ENCODE data around the gene PNPLA7. TPM values are rescaled to one million over a fixed set of nuclear protein-coding genes. Genes with fewer than 3 reads are reported as not detected.

The PNPLA7 gene
- total and polyA plus RNA-seq, 10 of the 15 experiments (the other 5 are each of a cell fraction or from before 2014, with no cell fraction given): 0.04 to 0.85 (median 0.19) TPM; not detected in 1

- Histone ChIP-seq H3K79me2 (ENCODE audit: control insufficient read depth, insufficient read depth, low read length) (no peaks in the 10 kb centered on the region), H3K4me2 (ENCODE audit: control insufficient read depth, insufficient read depth) (no peak overlapping the region), H2AFZ (ENCODE audit: control insufficient read depth, low read depth, low read length) (no peak overlapping the region), H3K9ac (ENCODE audit: control insufficient read depth, insufficient read depth, low read length) (no peak overlapping the region), H3K36me3 (ENCODE audit: control insufficient read depth in 2 of 2, insufficient read depth in 2 of 2, low read length in 1 of 2) (no peaks in the 10 kb centered on the region), H3K27me3 (replicated peaks in 1 of 2; ENCODE audit: control insufficient read depth in 2 of 2, insufficient read depth in 2 of 2, low read length in 1 of 2) (no peaks in the 10 kb centered on the region), H4K20me1 (ENCODE audit: control insufficient read depth, insufficient read depth) (no peaks in the 10 kb centered on the region), H3K27ac (ENCODE audit: control insufficient read depth, insufficient read depth) (no peak overlapping the region), H3K9me3 (replicated peaks; ENCODE audit: control insufficient read depth, insufficient read depth, low read length) (no peaks in the 10 kb centered on the region), H3K4me1 (ENCODE audit: control insufficient read depth, insufficient read depth, low read length) (peaks cover 21% of the 10 kb centered on the region), H3K4me3 (no peak overlapping the region)
- SMC1A ChIA-PET (ENCODE audit: uncharacterized antibody, unreplicated experiment): no interaction called here
- in situ Hi-C loops (cut with MboI) (no loop called here), intact Hi-C loops (cut with micrococcal nuclease; ENCODE audit: unreplicated experiment) (loop anchor here (10.0 kb wide), 1 partner anchor 61 kb away; no protein-coding TSS in a partner anchor)
- CTCF ChIA-PET: no interaction called here
- DNase-seq (ENCODE audit: low read depth, low spot score): no peak
- FAIRE-seq: no peak
- TF ChIP-seq TAF1 (IDR thresholded peaks at IDR 0.05; ENCODE audit: borderline replicate concordance, low read depth, low read length) (no peak), DPF2 (IDR thresholded peaks at IDR 0.05) (no peak), HCFC1 (IDR thresholded peaks at IDR 0.05; ENCODE audit: low read length) (no peak), STAT1 (conservative IDR thresholded peaks at IDR 0.05) (no peak), BACH1 (IDR thresholded peaks at IDR 0.05; ENCODE audit: borderline replicate concordance) (no peak), TARDBP (IDR thresholded peaks at IDR 0.05; ENCODE audit: borderline replicate concordance) (no peak), SIN3A (IDR thresholded peaks at IDR 0.05; ENCODE audit: low read depth, low read length) (no peak)
- TF ChIP-seq, protein P1, sequence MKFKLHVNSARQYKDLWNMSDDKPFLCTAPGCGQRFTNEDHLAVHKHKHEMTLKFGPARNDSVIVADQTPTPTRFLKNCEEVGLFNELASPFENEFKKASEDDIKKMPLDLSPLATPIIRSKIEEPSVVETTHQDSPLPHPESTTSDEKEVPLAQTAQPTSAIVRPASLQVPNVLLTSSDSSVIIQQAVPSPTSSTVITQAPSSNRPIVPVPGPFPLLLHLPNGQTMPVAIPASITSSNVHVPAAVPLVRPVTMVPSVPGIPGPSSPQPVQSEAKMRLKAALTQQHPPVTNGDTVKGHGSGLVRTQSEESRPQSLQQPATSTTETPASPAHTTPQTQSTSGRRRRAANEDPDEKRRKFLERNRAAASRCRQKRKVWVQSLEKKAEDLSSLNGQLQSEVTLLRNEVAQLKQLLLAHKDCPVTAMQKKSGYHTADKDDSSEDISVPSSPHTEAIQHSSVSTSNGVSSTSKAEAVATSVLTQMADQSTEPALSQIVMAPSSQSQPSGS (IDR thresholded peaks at IDR 0.05; ENCODE audit: low read length): no peak
- TF ChIP-seq, protein P2, sequence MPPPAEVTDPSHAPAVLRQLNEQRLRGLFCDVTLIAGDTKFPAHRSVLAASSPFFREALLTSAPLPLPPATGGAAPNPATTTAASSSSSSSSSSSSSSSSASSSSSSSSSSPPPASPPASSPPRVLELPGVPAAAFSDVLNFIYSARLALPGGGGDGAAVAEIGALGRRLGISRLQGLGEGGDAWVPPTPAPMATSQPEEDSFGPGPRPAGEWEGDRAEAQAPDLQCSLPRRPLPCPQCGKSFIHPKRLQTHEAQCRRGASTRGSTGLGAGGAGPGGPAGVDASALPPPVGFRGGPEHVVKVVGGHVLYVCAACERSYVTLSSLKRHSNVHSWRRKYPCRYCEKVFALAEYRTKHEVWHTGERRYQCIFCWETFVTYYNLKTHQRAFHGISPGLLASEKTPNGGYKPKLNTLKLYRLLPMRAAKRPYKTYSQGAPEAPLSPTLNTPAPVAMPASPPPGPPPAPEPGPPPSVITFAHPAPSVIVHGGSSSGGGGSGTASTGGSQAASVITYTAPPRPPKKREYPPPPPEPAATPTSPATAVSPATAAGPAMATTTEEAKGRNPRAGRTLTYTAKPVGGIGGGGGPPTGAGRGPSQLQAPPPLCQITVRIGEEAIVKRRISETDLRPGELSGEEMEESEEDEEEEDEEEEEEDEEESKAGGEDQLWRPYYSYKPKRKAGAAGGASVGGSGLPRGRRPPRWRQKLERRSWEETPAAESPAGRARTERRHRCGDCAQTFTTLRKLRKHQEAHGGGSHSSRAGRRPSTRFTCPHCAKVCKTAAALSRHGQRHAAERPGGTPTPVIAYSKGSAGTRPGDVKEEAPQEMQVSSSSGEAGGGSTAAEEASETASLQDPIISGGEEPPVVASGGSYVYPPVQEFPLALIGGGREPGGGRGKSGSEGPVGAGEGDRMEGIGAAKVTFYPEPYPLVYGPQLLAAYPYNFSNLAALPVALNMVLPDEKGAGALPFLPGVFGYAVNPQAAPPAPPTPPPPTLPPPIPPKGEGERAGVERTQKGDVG (CRISPR knock-in tag; IDR thresholded peaks at IDR 0.05): no peak
- TF ChIP-seq, protein P3, sequence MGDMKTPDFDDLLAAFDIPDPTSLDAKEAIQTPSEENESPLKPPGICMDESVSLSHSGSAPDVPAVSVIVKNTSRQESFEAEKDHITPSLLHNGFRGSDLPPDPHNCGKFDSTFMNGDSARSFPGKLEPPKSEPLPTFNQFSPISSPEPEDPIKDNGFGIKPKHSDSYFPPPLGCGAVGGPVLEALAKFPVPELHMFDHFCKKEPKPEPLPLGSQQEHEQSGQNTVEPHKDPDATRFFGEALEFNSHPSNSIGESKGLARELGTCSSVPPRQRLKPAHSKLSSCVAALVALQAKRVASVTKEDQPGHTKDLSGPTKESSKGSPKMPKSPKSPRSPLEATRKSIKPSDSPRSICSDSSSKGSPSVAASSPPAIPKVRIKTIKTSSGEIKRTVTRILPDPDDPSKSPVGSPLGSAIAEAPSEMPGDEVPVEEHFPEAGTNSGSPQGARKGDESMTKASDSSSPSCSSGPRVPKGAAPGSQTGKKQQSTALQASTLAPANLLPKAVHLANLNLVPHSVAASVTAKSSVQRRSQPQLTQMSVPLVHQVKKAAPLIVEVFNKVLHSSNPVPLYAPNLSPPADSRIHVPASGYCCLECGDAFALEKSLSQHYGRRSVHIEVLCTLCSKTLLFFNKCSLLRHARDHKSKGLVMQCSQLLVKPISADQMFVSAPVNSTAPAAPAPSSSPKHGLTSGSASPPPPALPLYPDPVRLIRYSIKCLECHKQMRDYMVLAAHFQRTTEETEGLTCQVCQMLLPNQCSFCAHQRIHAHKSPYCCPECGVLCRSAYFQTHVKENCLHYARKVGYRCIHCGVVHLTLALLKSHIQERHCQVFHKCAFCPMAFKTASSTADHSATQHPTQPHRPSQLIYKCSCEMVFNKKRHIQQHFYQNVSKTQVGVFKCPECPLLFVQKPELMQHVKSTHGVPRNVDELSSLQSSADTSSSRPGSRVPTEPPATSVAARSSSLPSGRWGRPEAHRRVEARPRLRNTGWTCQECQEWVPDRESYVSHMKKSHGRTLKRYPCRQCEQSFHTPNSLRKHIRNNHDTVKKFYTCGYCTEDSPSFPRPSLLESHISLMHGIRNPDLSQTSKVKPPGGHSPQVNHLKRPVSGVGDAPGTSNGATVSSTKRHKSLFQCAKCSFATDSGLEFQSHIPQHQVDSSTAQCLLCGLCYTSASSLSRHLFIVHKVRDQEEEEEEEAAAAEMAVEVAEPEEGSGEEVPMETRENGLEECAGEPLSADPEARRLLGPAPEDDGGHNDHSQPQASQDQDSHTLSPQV (IDR thresholded peaks at IDR 0.05): no peak
- no TSS peak for BruUV-seq (replicated peaks)
- RAD21 ChIA-PET (ENCODE audit: unreplicated experiment): no interaction called here
- 83% methylated on average over 18 of the region's 18 CpGs for WGBS (ENCODE audit: insufficient coverage, insufficient replicate concordance, low lambda C conversion rate, missing lambda C conversion rate)
- POLR2A ChIA-PET: no interaction called here
- ATAC-seq: no peak
Measured at GRCh38 chr9:137463931-137464290, 86.3 kb downstream of the PNPLA7 start.

All from GM12878 (cell line).